H1 (cell line): ENCODE results near the gene CORO1A. TPM values are rescaled to one million over a fixed set of nuclear protein-coding genes. Genes with fewer than 3 reads are reported as not detected.

Experiments
- CTCF ChIA-PET: fragments of 300-600 bp; sonication (Branson Sonifier 250); formaldehyde crosslinking; loops from one replicate; lab custom pipeline; 2021; ENCODE audit not compliant: partially characterized antibody; lab: Charles Lee
- POLR2A ChIA-PET: fragments of 300-600 bp; sonication (Branson Sonifier 250); formaldehyde crosslinking; loops from one replicate; lab custom pipeline; 2021; ENCODE audit warnings: inconsistent platforms; ENCODE audit not compliant: partially characterized antibody; lab: Charles Lee
- DNase-seq, 2 experiments: peaks; one replicate each; pipeline versions ENCODE4 v3.0.0 to v3.0.0-alpha.2; 2010 to 2022; ENCODE audit warnings: low spot score in 2 of 2, low read depth in 1 of 2, mixed read lengths in 1 of 2
- FAIRE-seq: peaks from 2 replicates; lab custom pipeline; 2011; peaks lifted over from hg19 to GRCh38; lab: Jason Lieb, UNC
- H2AFZ ChIP-seq: 2 replicates; pipeline ENCODE4 v1.8.1; 2012; ENCODE audit warnings: low read length, inconsistent platforms
- H2AK5ac ChIP-seq: 2 replicates; pipeline ENCODE4 v1.6.1; 2013; ENCODE audit warnings: low read depth, low read length
- H2BK120ac ChIP-seq: replicated peaks from 2 replicates; pipeline ENCODE3; 2013; ENCODE audit warnings: low read depth, low read length, inconsistent platforms
- H2BK12ac ChIP-seq: 2 replicates; pipeline ENCODE4 v1.6.1; 2013; ENCODE audit warnings: low read depth, low read length
- H2BK15ac ChIP-seq: 2 replicates; pipeline ENCODE4 v1.6.1; 2013; ENCODE audit warnings: low read length
- H2BK20ac ChIP-seq: 2 replicates; pipeline ENCODE4 v1.6.1; 2013; ENCODE audit warnings: low read length
- H2BK5ac ChIP-seq: 2 replicates; pipeline ENCODE4 v1.6.1; 2013; ENCODE audit warnings: low read depth, low read length
- H3K14ac ChIP-seq: 2 replicates; pipeline ENCODE4 v1.6.1; 2013; ENCODE audit warnings: inconsistent platforms; ENCODE audit not compliant: insufficient read length
- H3K18ac ChIP-seq: 2 replicates; pipeline ENCODE4 v1.6.1; 2013; ENCODE audit warnings: low read length; ENCODE audit errors: extremely low read depth
- H3K23ac ChIP-seq: 2 replicates; pipeline ENCODE4 v1.6.1; 2013; ENCODE audit warnings: inconsistent platforms; ENCODE audit not compliant: insufficient read length
- H3K23me2 ChIP-seq: 2 replicates; pipeline ENCODE4 v1.6.1; 2013; ENCODE audit warnings: low read depth, low read length
- H3K27ac ChIP-seq: 2 replicates; pipeline ENCODE4 v1.6.1; 2011; ENCODE audit warnings: low read depth, low read length, inconsistent platforms
- H3K27me3 ChIP-seq, 4 experiments: replicated peaks in 1 of 4; 1 replicate in 1 of 4; 2 replicates in 3 of 4; pipeline versions ENCODE4 v1.6.1 to v1.8.1; 2011 to 2013; ENCODE audit warnings: low read length in 3 of 4, mild to moderate bottlenecking in 3 of 4, inconsistent platforms in 2 of 4, mixed read lengths in 2 of 4, moderate library complexity in 1 of 4; ENCODE audit not compliant: control insufficient read depth in 3 of 4, insufficient read depth in 3 of 4; ENCODE audit errors: extremely low read depth in 1 of 4
- H3K36me3 ChIP-seq, 4 experiments: 2 replicates each; pipeline versions ENCODE4 v1.6.1 to v1.8.1; 2011 to 2013; ENCODE audit warnings: mild to moderate bottlenecking in 4 of 4, low read length in 3 of 4, moderate library complexity in 2 of 4, control low read depth in 1 of 4, inconsistent platforms in 1 of 4; ENCODE audit not compliant: insufficient read depth in 4 of 4, control insufficient read depth in 2 of 4
- H3K4ac ChIP-seq: replicated peaks from 2 replicates; pipeline ENCODE3; 2013; ENCODE audit warnings: low read length, low read depth, mixed read lengths, inconsistent platforms; ENCODE audit not compliant: insufficient read length
- H3K4me1 ChIP-seq, 4 experiments: replicated peaks in 1 of 4; 1 replicate in 1 of 4; 2 replicates in 3 of 4; pipeline versions ENCODE4 v1.6.1 to v1.8.1; 2011 to 2013; ENCODE audit warnings: low read length in 3 of 4, inconsistent platforms in 2 of 4, mixed read lengths in 1 of 4; ENCODE audit not compliant: insufficient read depth in 4 of 4, control insufficient read depth in 3 of 4
- H3K4me2 ChIP-seq, 2 experiments: 2 replicates each; pipeline versions ENCODE4 v1.6.1 to v1.8.1; 2011 to 2013; ENCODE audit warnings: low read depth in 2 of 2, low read length in 2 of 2, control low read depth in 1 of 2, inconsistent platforms in 1 of 2, mild to moderate bottlenecking in 1 of 2; ENCODE audit not compliant: insufficient read depth in 1 of 2
- H3K4me3 ChIP-seq, 4 experiments: fragments of 200-600, 300-600 bp in 1 of 4; sonication (generic), shearing (Covaris generic), sonication (Bioruptor Twin) in 1 of 4; 2 replicates each; pipeline versions ENCODE4 v1.5.1 to v1.8.1; 2011 to 2016; ENCODE audit warnings: low read length in 4 of 4, low read depth in 3 of 4, control low read depth in 2 of 4, inconsistent platforms in 2 of 4, mild to moderate bottlenecking in 2 of 4, mixed read lengths in 1 of 4, moderate library complexity in 1 of 4; ENCODE audit not compliant: insufficient read depth in 2 of 4; ENCODE audit errors: extremely low read depth in 1 of 4
- H3K56ac ChIP-seq: replicated peaks from 2 replicates; pipeline ENCODE3; 2013; ENCODE audit warnings: low read depth, mild to moderate bottlenecking, mixed read lengths, low read length, inconsistent platforms; ENCODE audit not compliant: insufficient read length
- H3K79me1 ChIP-seq: 2 replicates; pipeline ENCODE4 v1.6.1; 2013; ENCODE audit warnings: low read depth, low read length, control low read depth
- H3K79me2 ChIP-seq, 2 experiments: 2 replicates each; pipeline versions ENCODE4 v1.6.1 to v1.8.1; 2012 to 2013; ENCODE audit warnings: low read length in 2 of 2, mild to moderate bottlenecking in 2 of 2, inconsistent platforms in 1 of 2; ENCODE audit not compliant: insufficient read depth in 2 of 2, control insufficient read depth in 1 of 2
- H3K9ac ChIP-seq, 4 experiments: replicated peaks in 1 of 4; 1 replicate in 1 of 4; 2 replicates in 3 of 4; pipeline versions ENCODE4 v1.6.1 to v1.8.1; 2011 to 2013; ENCODE audit warnings: low read depth in 3 of 4, low read length in 3 of 4, control low read depth in 2 of 4, mild to moderate bottlenecking in 2 of 4, moderate library complexity in 2 of 4, inconsistent platforms in 1 of 4; ENCODE audit errors: extremely low read depth in 1 of 4
- H3K9me3 ChIP-seq, 2 experiments: 2 replicates each; pipeline versions ENCODE4 v1.6.1 to v1.8.1; 2012 to 2013; ENCODE audit warnings: mild to moderate bottlenecking in 2 of 2, moderate library complexity in 2 of 2, control low read depth in 1 of 2, inconsistent platforms in 1 of 2, low read depth in 1 of 2, low read length in 1 of 2, mixed read lengths in 1 of 2; ENCODE audit not compliant: insufficient read depth in 2 of 2
- H4K20me1 ChIP-seq, 2 experiments: replicated peaks in 1 of 2; 2 replicates each; pipeline versions ENCODE3 to v1.8.1; 2011 to 2013; ENCODE audit warnings: inconsistent platforms in 2 of 2, low read length in 2 of 2, mild to moderate bottlenecking in 1 of 2; ENCODE audit not compliant: insufficient read depth in 2 of 2, control insufficient read depth in 1 of 2
- H4K5ac ChIP-seq: 2 replicates; pipeline ENCODE4 v1.6.1; 2013; ENCODE audit warnings: low read length, low read depth, mixed read lengths, inconsistent platforms; ENCODE audit not compliant: insufficient read length
- H4K8ac ChIP-seq: 2 replicates; pipeline ENCODE4 v1.8.0; 2013; ENCODE audit warnings: mild to moderate bottlenecking, moderate library complexity, low read length, inconsistent platforms; ENCODE audit not compliant: insufficient read depth; ENCODE audit errors: extremely low read depth
- H4K91ac ChIP-seq: replicated peaks from 2 replicates; pipeline ENCODE3; 2013; ENCODE audit warnings: low read length, mixed read lengths, inconsistent platforms; ENCODE audit not compliant: insufficient read length
- ASH2L ChIP-seq: fragments of 200-600, 300-600 bp; sonication (generic); IDR thresholded peaks from one replicate; pipeline ENCODE4 v1.7.1; 2017; ENCODE audit warnings: low read length
- CTBP2 ChIP-seq: IDR thresholded peaks from 2 replicates; pipeline ENCODE4 v1.7.0; 2011; ENCODE audit warnings: borderline replicate concordance, mild to moderate bottlenecking, moderate library complexity, mixed read lengths, low read length; ENCODE audit not compliant: insufficient read depth, insufficient read length
- EGR1 ChIP-seq: IDR thresholded peaks from 2 replicates; pipeline ENCODE4 v1.6.1; 2011; ENCODE audit warnings: low read depth, low read length, borderline replicate concordance
- JUN ChIP-seq: IDR thresholded peaks from 2 replicates; pipeline ENCODE4 v1.6.1; 2011; ENCODE audit warnings: low read depth, mild to moderate bottlenecking, improper control_type of control experiment, low read length
- PHF8 ChIP-seq: fragments of 200-600 bp; sonication (generic); conservative IDR thresholded peaks from 2 replicates; pipeline ENCODE4 v1.7.1; 2012; ENCODE audit warnings: low read depth, mild to moderate bottlenecking, inconsistent platforms, low read length, moderate library complexity
- POU5F1 ChIP-seq: IDR thresholded peaks from 2 replicates; pipeline ENCODE4 v1.6.1; 2011; ENCODE audit warnings: low read depth, mild to moderate bottlenecking, low read length, moderate library complexity
- SP2 ChIP-seq: IDR thresholded peaks from 2 replicates; pipeline ENCODE4 v1.6.1; 2012; ENCODE audit warnings: mild to moderate bottlenecking, low read length, inconsistent platforms
- TBP ChIP-seq: IDR thresholded peaks from 2 replicates; pipeline ENCODE4 v1.6.1; 2011; ENCODE audit warnings: low read depth, low read length, improper control_type of control experiment
- WGBS, 2 experiments: shearing (Covaris generic) in 1 of 2; methylation state at CpG; one replicate each; pipeline versions ENCODE4 v1.1.6 to v1.1.7; 2013 to 2015; ENCODE audit warnings: low lambda C conversion rate in 2 of 2, mixed read lengths in 2 of 2, inconsistent platforms in 1 of 2, low coverage in 1 of 2, missing lambda C conversion rate in 1 of 2; ENCODE audit not compliant: insufficient replicate concordance in 2 of 2, insufficient coverage in 1 of 2, insufficient read length in 1 of 2; ENCODE audit errors: extremely low coverage in 1 of 2, missing lambda C conversion rate in 1 of 2; 5-methylcytosine and 5-hydroxymethylcytosine counted together
- polyA plus RNA-seq, 7 experiments: library from polyadenylated mRNA; depleted of rRNA in 3 of 7; stranded (reverse) in 5 of 7; unstranded in 2 of 7; fragments of >200 nt in 5 of 7; fragments of 200-250 nt in 2 of 7; gene quantifications; 1 replicate in 5 of 7; 2 replicates in 1 of 7; 4 replicates in 1 of 7; pipeline versions ENCODE4 v1.2.1 to v1.2.3, GENCODE V29; 2011 to 2013; ENCODE audit warnings: missing spikeins in 2 of 7, mixed read lengths in 2 of 7
- total RNA-seq: library from RNA; stranded (reverse); fragmentation: NEBNext Ultra II Directional; extraction: Animal tissue kit (Norgen Biotek cat#: 25700); gene quantifications from 2 replicates; pipeline ENCODE4 v1.2.1, GENCODE V29; 2021

Gene CORO1A
- total and polyA plus RNA-seq, 2 of the 8 experiments (the other 6 are each of a cell fraction or from before 2014, with no cell fraction given) = 10.9 to 11.7 TPM

- DNase-seq = no peak
- Histone ChIP-seq H2AK5ac (no peak overlapping the region), H4K5ac (no peak overlapping the region), H4K20me1 (peaks cover 7 to 8% of the 10 kb centered on the region in 2 experiments), H3K9ac (no peak overlapping the region), H3K36me3 (no peaks in the 10 kb centered on the region), H3K23me2 (peaks cover 7% of the 10 kb centered on the region; the same call in 1 of the 2 replicates), H2BK20ac (no peak overlapping the region), H2BK5ac (no peak overlapping the region; the same call in 1 of the 2 replicates), H3K79me2 (no peaks in the 10 kb centered on the region), H2BK15ac (peak overlapping the region; percentile 40; the same call in 1 of the 2 replicates), H3K27me3 (peaks cover 0 to 14% (median 8%) of the 10 kb centered on the region in 4 experiments; a peak in 3 of 7 replicates), H2BK120ac (no peak overlapping the region), H2AFZ (no peak overlapping the region), H3K9me3 (no peaks in the 10 kb centered on the region), H3K4ac (no peak overlapping the region), H3K27ac (no peak overlapping the region), H3K23ac (no peak overlapping the region), H4K8ac (no peak overlapping the region), H3K56ac (no peak overlapping the region), H3K79me1 (no peaks in the 10 kb centered on the region), H4K91ac (no peak overlapping the region), H3K4me1 (peaks cover 0 to 12% (median 4%) of the 10 kb centered on the region in 4 experiments; a peak in 4 of 7 replicates), H3K14ac (no peak overlapping the region), H2BK12ac (no peak overlapping the region), H3K18ac (no peak overlapping the region), H3K4me3 (no peak overlapping the region), H3K4me2 (no peak overlapping the region)
- POLR2A ChIA-PET = no interaction called here
- CTCF ChIA-PET = interaction anchor here (0.7 to 4.4 kb wide), 8 partner anchors 11 to 321 kb away, joined by 3 to 21 read pairs (median 5); partner anchors contain the start of gene GDPD3
- WGBS, 2 experiments = 92% methylated on average over 7 of the region's 9 CpGs; no CpG with 5 or more reads in 1 of the 2 experiments
- TF ChIP-seq SP2 (no peak), PHF8 (no peak), ASH2L (no peak), CTBP2 (no peak), EGR1 (no peak), TBP (no peak), POU5F1 (no peak), JUN (no peak)
- FAIRE-seq = no peak
Observed at GRCh38 chr16:30186444-30186781, 3.0 kb downstream of the CORO1A start.
